GM23338 (cell line): ENCODE measurements around the gene PMCH. TPM values are rescaled to one million over a fixed set of nuclear protein-coding genes. Genes with fewer than 3 reads are reported as not detected.

Experiments used
- ATAC-seq: fragments of 200-7000 bp; cut with Tn5 transposase; 3 replicates; pipeline ENCODE4 v1.9.1; 2020
- DNase-seq: peaks from one replicate; pipeline ENCODE4 v3.0.0-alpha.2; 2015; ENCODE audit warnings: low spot score
- H2AFZ ChIP-seq: fragments of 200-600 bp; sonication (generic); 2 replicates; pipeline ENCODE4 v1.8.0; 2016; ENCODE audit warnings: antibody characterized with exemption, mild to moderate bottlenecking, moderate library complexity
- H3F3A ChIP-seq: fragments of 200-600 bp; sonication (generic); replicated peaks from 2 replicates; pipeline ENCODE4 v1.8.0; 2017; ENCODE audit warnings: antibody characterized with exemption, mixed run types, low read depth
- H3K27ac ChIP-seq: fragments of 200-600 bp; sonication (generic); 2 replicates; pipeline ENCODE4 v1.6.1; 2016; ENCODE audit warnings: low read depth
- H3K27me3 ChIP-seq: fragments of 200-600 bp; sonication (generic); 2 replicates; pipeline ENCODE4 v1.8.0; 2016; ENCODE audit warnings: mild to moderate bottlenecking, mixed run types, moderate library complexity; ENCODE audit not compliant: insufficient read depth
- H3K36me3 ChIP-seq: fragments of 200-600 bp; sonication (generic); 2 replicates; pipeline ENCODE4 v1.8.0; 2016; ENCODE audit warnings: mild to moderate bottlenecking; ENCODE audit not compliant: insufficient read depth
- H3K4me1 ChIP-seq: fragments of 200-600 bp; sonication (generic); 2 replicates; pipeline ENCODE4 v1.8.0; 2016; ENCODE audit warnings: mild to moderate bottlenecking, moderate library complexity; ENCODE audit not compliant: insufficient read depth
- H3K4me2 ChIP-seq: fragments of 200-600 bp; sonication (generic); 2 replicates; pipeline ENCODE4 v1.7.1; 2017; ENCODE audit warnings: mixed run types
- H3K4me3 ChIP-seq: fragments of 200-600 bp; sonication (generic); 2 replicates; pipeline ENCODE4 v1.6.1; 2016; ENCODE audit warnings: mixed run types
- H3K79me2 ChIP-seq: fragments of 200-600 bp; sonication (generic); replicated peaks from 2 replicates; pipeline ENCODE4 v1.8.0; 2017; ENCODE audit warnings: mild to moderate bottlenecking; ENCODE audit not compliant: insufficient read depth
- H3K9me2 ChIP-seq: fragments of 200-600 bp; sonication (generic); 2 replicates; pipeline ENCODE4 v1.8.0; 2017; ENCODE audit not compliant: insufficient read depth
- H4K20me1 ChIP-seq: fragments of 200-600 bp; sonication (generic); replicated peaks from 2 replicates; pipeline ENCODE4 v1.8.0; 2017; ENCODE audit warnings: mild to moderate bottlenecking; ENCODE audit not compliant: insufficient read depth
- H3K27ac Mint-ChIP-seq: 2 replicates; pipeline ENCODE4 v1.8.0; 2020; ENCODE audit warnings: inconsistent platforms, mild to moderate bottlenecking, moderate library complexity, mixed read lengths
- H3K27me3 Mint-ChIP-seq: 3 replicates; pipeline ENCODE4 v1.8.0; 2022; ENCODE audit warnings: low read depth, mild to moderate bottlenecking, moderate library complexity, mixed read lengths, inconsistent platforms; ENCODE audit not compliant: insufficient read depth, poor library complexity
- H3K36me3 Mint-ChIP-seq: 3 replicates; pipeline ENCODE4 v1.8.0; 2021; ENCODE audit warnings: low read depth, mild to moderate bottlenecking, inconsistent platforms, moderate library complexity, mixed read lengths
- H3K4me1 Mint-ChIP-seq: 3 replicates; pipeline ENCODE4 v1.8.0; 2020; ENCODE audit warnings: mild to moderate bottlenecking, inconsistent platforms, mixed read lengths
- H3K4me3 Mint-ChIP-seq: 3 replicates; pipeline ENCODE4 v1.8.0; 2021; ENCODE audit warnings: moderate library complexity, mild to moderate bottlenecking, inconsistent platforms, mixed read lengths
- H3K9me3 Mint-ChIP-seq: 3 replicates; pipeline ENCODE4 v1.8.0; 2020; ENCODE audit warnings: moderate library complexity, mild to moderate bottlenecking, inconsistent platforms, mixed read lengths
- CREB1 ChIP-seq: fragments of 250-450 bp; sonication (Bioruptor Pico); IDR thresholded peaks from 2 replicates; pipeline ENCODE4 v1.5.0; 2020; ENCODE audit warnings: low read depth, mild to moderate bottlenecking, moderate library complexity
- CTCF ChIP-seq, 2 experiments: fragments of 200-600 bp in 1 of 2; sonication (generic) in 1 of 2; conservative IDR thresholded peaks; 2 replicates each; pipeline versions ENCODE4 v1.5.1 to v1.6.1; 2016 to 2017; ENCODE audit warnings: antibody characterized with exemption in 2 of 2, low read depth in 2 of 2, mild to moderate bottlenecking in 2 of 2, moderate library complexity in 1 of 2
- ETS1 ChIP-seq: IDR thresholded peaks from 2 replicates; pipeline ENCODE4 v1.6.1; 2016; ENCODE audit warnings: antibody characterized with exemption
- EZH2 ChIP-seq: fragments of 200-600 bp; sonication (generic); IDR thresholded peaks from one replicate; pipeline ENCODE4 v1.8.0; 2017; ENCODE audit warnings: antibody characterized with exemption, mild to moderate bottlenecking, low read depth; ENCODE audit not compliant: unreplicated experiment
- EZH2phosphoT487 ChIP-seq: fragments of 200-600 bp; sonication (generic); IDR thresholded peaks from one replicate; pipeline ENCODE4 v1.8.1; 2018; ENCODE audit warnings: antibody characterized with exemption; ENCODE audit not compliant: unreplicated experiment
- JUNB ChIP-seq: IDR thresholded peaks from one replicate; pipeline ENCODE4 v1.6.1; 2016; ENCODE audit warnings: antibody characterized with exemption; ENCODE audit not compliant: unreplicated experiment
- NANOG ChIP-seq: IDR thresholded peaks from 2 replicates; pipeline ENCODE4 v1.6.1; 2016; ENCODE audit warnings: antibody characterized with exemption, borderline replicate concordance
- POLR2AphosphoS5 ChIP-seq: IDR thresholded peaks from 2 replicates; pipeline ENCODE4 v1.6.1; 2016; ENCODE audit warnings: antibody characterized with exemption, low read depth
- REST ChIP-seq: IDR thresholded peaks from one replicate; pipeline ENCODE4 v1.6.1; 2018; ENCODE audit warnings: antibody characterized with exemption; ENCODE audit not compliant: unreplicated experiment
- STAT1 ChIP-seq: IDR thresholded peaks from one replicate; pipeline ENCODE4 v1.6.1; 2016; ENCODE audit warnings: antibody characterized with exemption; ENCODE audit not compliant: unreplicated experiment
- ZNF114 ChIP-seq: fragments of 250-450 bp; sonication (Bioruptor Pico); IDR thresholded peaks from 2 replicates; pipeline ENCODE4 v1.5.0; 2020; ENCODE audit warnings: mild to moderate bottlenecking, moderate library complexity
- ZNF331 ChIP-seq: fragments of 250-450 bp; sonication (Bioruptor Pico); IDR thresholded peaks from 2 replicates; pipeline ENCODE4 v1.5.0; 2020; ENCODE audit warnings: low read depth, mild to moderate bottlenecking, moderate library complexity
- polyA plus RNA-seq: library from polyadenylated mRNA; unstranded; fragments of >200 nt; fragmentation: Nextera tagmentation; extraction: Ambion mirVana; gene quantifications from 2 replicates; pipeline ENCODE4 v1.2.1, GENCODE V29; 2016
- total RNA-seq: library from RNA; depleted of rRNA; stranded (reverse); fragments of >200 nt; shearing (Covaris generic); gene quantifications from 2 replicates; pipeline ENCODE4 v1.2.3, GENCODE V29; 2014

PMCH gene
- total and polyA plus RNA-seq, 2 experiments from 2014 or later: 1.1 TPM; not detected in 1

- H3K27ac ChIP-seq: no peak overlapping the region
- no peaks in the 10 kb centered on the region for H3K27me3 ChIP-seq
- DNase-seq (no peak), ATAC-seq (no peak)
- H4K20me1 ChIP-seq: no peaks in the 10 kb centered on the region
- no peaks in the 10 kb centered on the region for H3F3A ChIP-seq
- Mint-ChIP-seq H3K9me3 (no peaks in the 10 kb centered on the region), H3K36me3 (no peaks in the 10 kb centered on the region; the same call in 2 of the 3 replicates), H3K4me1 (no peaks in the 10 kb centered on the region), H3K27me3 (no peaks in the 10 kb centered on the region), H3K4me3 (no peak overlapping the region), H3K27ac (no peak overlapping the region)
- H3K4me2 ChIP-seq: no peak overlapping the region
- TF ChIP-seq POLR2AphosphoS5: no peak
- TF ChIP-seq ETS1: no peak
- TF ChIP-seq CREB1 (CRISPR knock-in tag): no peak
- TF ChIP-seq REST: no peak
- TF ChIP-seq EZH2: no peak
- no peak for TF ChIP-seq ZNF114 (CRISPR knock-in tag)
- no peaks in the 10 kb centered on the region for H3K4me1 ChIP-seq
- H3K79me2 ChIP-seq: no peaks in the 10 kb centered on the region
- H3K36me3 ChIP-seq: no peaks in the 10 kb centered on the region
- no peak overlapping the region for H3K4me3 ChIP-seq
- no peaks in the 10 kb centered on the region for H3K9me2 ChIP-seq
- no peak overlapping the region for H2AFZ ChIP-seq
These were observed 25.2 kb downstream of the PMCH start for GRCh38 chr12:102172436-102172835.

GRCh38 chr12:102171951-102172350 lies 25.7 kb downstream of the PMCH start:
- Histone ChIP-seq H2AFZ (no peak overlapping the region), H3K9me2 (no peaks in the 10 kb centered on the region), H3K27ac (no peak overlapping the region), H3K79me2 (no peaks in the 10 kb centered on the region), H4K20me1 (no peaks in the 10 kb centered on the region), H3K4me3 (no peak overlapping the region), H3K27me3 (no peaks in the 10 kb centered on the region), H3K4me2 (no peak overlapping the region), H3K4me1 (no peaks in the 10 kb centered on the region), H3K36me3 (no peaks in the 10 kb centered on the region), H3F3A (no peaks in the 10 kb centered on the region)
- no peaks in the 10 kb centered on the region for H3K4me1 Mint-ChIP-seq
- no peaks in the 10 kb centered on the region for H3K27me3 Mint-ChIP-seq
- TF ChIP-seq EZH2phosphoT487: no peak
- no peak for TF ChIP-seq ZNF331 (CRISPR knock-in tag)
- no peak for TF ChIP-seq CTCF (conservative IDR thresholded peaks at IDR 0.05; ENCODE audit: low read depth in 2 of 2)
- TF ChIP-seq NANOG: no peak
- TF ChIP-seq REST: no peak
- TF ChIP-seq POLR2AphosphoS5: no peak
- TF ChIP-seq JUNB: no peak
- no peak for TF ChIP-seq ZNF114 (CRISPR knock-in tag)
- TF ChIP-seq STAT1: no peak
- TF ChIP-seq EZH2: no peak
- no peak overlapping the region; the same call in 1 of the 2 replicates for H3K27ac Mint-ChIP-seq
- no peaks in the 10 kb centered on the region; the same call in 2 of the 3 replicates for H3K36me3 Mint-ChIP-seq
- no peak overlapping the region for H3K4me3 Mint-ChIP-seq
- ATAC-seq: no peak
- DNase-seq: no peak
- no peaks in the 10 kb centered on the region for H3K9me3 Mint-ChIP-seq
